ENCODE measurements around the gene WSCD2. TPM values are rescaled to one million over a fixed set of nuclear protein-coding genes. Genes with fewer than 3 reads are reported as not detected.

The WSCD2 gene
- total and polyA plus RNA-seq, 2 donors (not counting 3 experiments of a cell fraction or from before 2014, with no cell fraction given) = not detected

DNA sequence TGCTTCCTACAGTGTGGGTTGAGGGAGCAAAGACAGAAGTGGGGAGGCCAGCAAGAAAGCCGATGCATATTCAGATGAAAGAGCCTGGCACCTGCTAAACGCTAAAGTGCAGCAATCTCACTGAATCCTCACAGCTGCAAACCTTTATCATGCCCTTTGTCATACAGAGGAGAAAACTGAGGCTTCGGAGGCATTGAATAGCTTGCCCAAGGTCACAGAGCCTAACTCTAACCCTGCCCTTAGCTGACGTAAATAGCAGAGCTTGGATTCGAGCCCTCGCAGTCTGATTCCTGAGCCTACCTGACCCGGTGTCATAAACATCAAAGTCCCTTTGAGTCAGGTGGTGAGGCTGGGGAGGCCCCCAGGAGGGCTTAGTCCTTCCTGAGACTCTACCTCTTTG lies 155.1 kb downstream of the WSCD2 start:
- CTCF ChIA-PET = no interaction called here
- no peak overlapping the region for H3K4me2 ChIP-seq (ENCODE audit: insufficient read depth, low read length)
- dilution Hi-C loops (cut with MboI; ENCODE audit: extremely low pct_ligation_motif_present, low sequenced_read_pairs) (no loop called here), intact Hi-C loops (cut with micrococcal nuclease) (no loop called here)
- H3K9ac ChIP-seq (replicated peaks; ENCODE audit: extremely low read depth, insufficient read depth, low read length) = no peak overlapping the region
- no peak overlapping the region for H3K4me3 ChIP-seq (replicated peaks in 1 of 3; ENCODE audit: insufficient read depth in 1 of 3, low read depth in 1 of 3, low read length in 3 of 3)
- H3K36me3 ChIP-seq (ENCODE audit: control insufficient read depth in 2 of 2, extremely low read depth in 1 of 2, insufficient read depth in 2 of 2, low read length in 2 of 2) = no peaks in the 10 kb centered on the region
- TF ChIP-seq POLR2AphosphoS5 (IDR thresholded peaks at IDR 0.05; ENCODE audit: insufficient read depth, low read depth, low read length) (no peak), EZH2 (IDR thresholded peaks at IDR 0.05; ENCODE audit: borderline replicate concordance, low read depth, low read length, severe bottlenecking) (no peak), FOS (IDR thresholded peaks at IDR 0.05; ENCODE audit: borderline replicate concordance, insufficient read depth, low read length) (no peak), GATA2 (IDR thresholded peaks at IDR 0.05; ENCODE audit: insufficient read depth, insufficient read length, low read depth, low read length) (no peak), JUN (IDR thresholded peaks at IDR 0.05; ENCODE audit: borderline replicate concordance, insufficient read depth, insufficient read length, low read depth) (no peak), MYC (IDR thresholded peaks at IDR 0.05; ENCODE audit: low read depth, low read length) (no peak), POLR2A (IDR thresholded peaks at IDR 0.05; ENCODE audit: low read depth, low read length) (no peak)
- TF ChIP-seq, protein P1, sequence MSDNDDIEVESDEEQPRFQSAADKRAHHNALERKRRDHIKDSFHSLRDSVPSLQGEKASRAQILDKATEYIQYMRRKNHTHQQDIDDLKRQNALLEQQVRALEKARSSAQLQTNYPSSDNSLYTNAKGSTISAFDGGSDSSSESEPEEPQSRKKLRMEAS (IDR thresholded peaks at IDR 0.05; ENCODE audit: insufficient read depth, insufficient read length) = no peak
- TF ChIP-seq, protein P2, sequence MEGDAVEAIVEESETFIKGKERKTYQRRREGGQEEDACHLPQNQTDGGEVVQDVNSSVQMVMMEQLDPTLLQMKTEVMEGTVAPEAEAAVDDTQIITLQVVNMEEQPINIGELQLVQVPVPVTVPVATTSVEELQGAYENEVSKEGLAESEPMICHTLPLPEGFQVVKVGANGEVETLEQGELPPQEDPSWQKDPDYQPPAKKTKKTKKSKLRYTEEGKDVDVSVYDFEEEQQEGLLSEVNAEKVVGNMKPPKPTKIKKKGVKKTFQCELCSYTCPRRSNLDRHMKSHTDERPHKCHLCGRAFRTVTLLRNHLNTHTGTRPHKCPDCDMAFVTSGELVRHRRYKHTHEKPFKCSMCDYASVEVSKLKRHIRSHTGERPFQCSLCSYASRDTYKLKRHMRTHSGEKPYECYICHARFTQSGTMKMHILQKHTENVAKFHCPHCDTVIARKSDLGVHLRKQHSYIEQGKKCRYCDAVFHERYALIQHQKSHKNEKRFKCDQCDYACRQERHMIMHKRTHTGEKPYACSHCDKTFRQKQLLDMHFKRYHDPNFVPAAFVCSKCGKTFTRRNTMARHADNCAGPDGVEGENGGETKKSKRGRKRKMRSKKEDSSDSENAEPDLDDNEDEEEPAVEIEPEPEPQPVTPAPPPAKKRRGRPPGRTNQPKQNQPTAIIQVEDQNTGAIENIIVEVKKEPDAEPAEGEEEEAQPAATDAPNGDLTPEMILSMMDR (IDR thresholded peaks at IDR 0.05; ENCODE audit: extremely low read depth in 1 of 2, insufficient read depth in 1 of 2, low read depth in 1 of 2, low read length in 2 of 2) = no peak
- no peak overlapping the region for H3K27ac ChIP-seq (ENCODE audit: insufficient read depth, low read depth, low read length)
- no peaks in the 10 kb centered on the region for H3K9me3 ChIP-seq (replicated peaks; ENCODE audit: control insufficient read depth, insufficient read depth, low read length)
- no peaks in the 10 kb centered on the region for H3K79me2 ChIP-seq (ENCODE audit: control insufficient read depth, insufficient read depth, low read length)
- no peak for DNase-seq (ENCODE audit: low read depth, low spot score)
- H4K20me1 ChIP-seq (replicated peaks; ENCODE audit: control insufficient read depth, extremely low read depth, insufficient read depth, low read length) = no peaks in the 10 kb centered on the region
- POLR2A ChIA-PET = no interaction called here
- no peaks in the 10 kb centered on the region for H3K27me3 ChIP-seq (ENCODE audit: control insufficient read depth in 2 of 2, insufficient read depth in 2 of 2, low read length in 2 of 2)
- H2AFZ ChIP-seq (ENCODE audit: low read depth, low read length) = no peak overlapping the region
- H3K4me1 ChIP-seq (ENCODE audit: control insufficient read depth, extremely low read depth, insufficient read depth, low read length) = peaks cover 3% of the 10 kb centered on the region
- H3K9me1 ChIP-seq (replicated peaks; ENCODE audit: control insufficient read depth, extremely low read depth, insufficient read depth, low read length) = no peaks in the 10 kb centered on the region
- BruUV-seq (replicated peaks) = no TSS peak
- no peak for FAIRE-seq
